ENCODE results near the gene SRGAP1.

Gene SRGAP1

GRCh38 chr12:63907561-63907960 lies 63.1 kb downstream of the SRGAP1 start:
- no peak for DNase-seq (ENCODE audit: low read depth)

- DNase-seq (ENCODE audit: low read depth): no peak
These were observed 65.2 kb downstream of the SRGAP1 start for GRCh38 chr12:63909746-63910145.

- DNase-seq (ENCODE audit: low read depth): no peak
These were observed 66.8 kb downstream of the SRGAP1 start for GRCh38 chr12:63911341-63911740.

- no peak for DNase-seq (ENCODE audit: low read depth)
These were observed 68.2 kb downstream of the SRGAP1 start for GRCh38 chr12:63912651-63913050.

GRCh38 chr12:63913929-63914328 lies 69.4 kb downstream of the SRGAP1 start:
- DNase-seq (ENCODE audit: low read depth): no peak

- no peak for DNase-seq (ENCODE audit: low read depth)
These were observed 70.8 kb downstream of the SRGAP1 start for GRCh38 chr12:63915105-63915800.

GRCh38 chr12:63916561-63917476 lies 72.3 kb downstream of the SRGAP1 start:
- DNase-seq (ENCODE audit: low read depth): no peak

GRCh38 chr12:63917477-63917862 lies 73.0 kb downstream of the SRGAP1 start:
- no peak for DNase-seq (ENCODE audit: low read depth)

GRCh38 chr12:63917864-63918799 lies 73.6 kb downstream of the SRGAP1 start:
- DNase-seq (ENCODE audit: low read depth): no peak

- no peak for DNase-seq (ENCODE audit: low read depth)
These were observed 74.3 kb downstream of the SRGAP1 start for GRCh38 chr12:63918800-63919300.

GRCh38 chr12:63919756-63920155 lies 75.3 kb downstream of the SRGAP1 start:
- no peak for DNase-seq (ENCODE audit: low read depth)

- no peak for DNase-seq (ENCODE audit: low read depth)
These were observed 76.7 kb downstream of the SRGAP1 start for GRCh38 chr12:63921157-63921556.

GRCh38 chr12:63922474-63922873 lies 78.0 kb downstream of the SRGAP1 start:
- DNase-seq (ENCODE audit: low read depth): no peak

GRCh38 chr12:63924781-63925180 lies 80.3 kb downstream of the SRGAP1 start:
- no peak for DNase-seq (ENCODE audit: low read depth)

- DNase-seq (ENCODE audit: low read depth): no peak
These were observed 83.0 kb downstream of the SRGAP1 start for GRCh38 chr12:63927511-63927910.

- no peak for DNase-seq (ENCODE audit: low read depth)
These were observed 83.8 kb downstream of the SRGAP1 start for GRCh38 chr12:63928305-63928704.

GRCh38 chr12:63929426-63929825 lies 84.9 kb downstream of the SRGAP1 start:
- DNase-seq (ENCODE audit: low read depth): no peak

- no peak for DNase-seq (ENCODE audit: low read depth)
These were observed 86.5 kb downstream of the SRGAP1 start for GRCh38 chr12:63930971-63931370.

- no peak for DNase-seq (ENCODE audit: low read depth)
These were observed 87.2 kb downstream of the SRGAP1 start for GRCh38 chr12:63931703-63932102.

GRCh38 chr12:63934936-63935335 lies 90.4 kb downstream of the SRGAP1 start:
- DNase-seq (ENCODE audit: low read depth): no peak

GRCh38 chr12:63935361-63935760 lies 90.9 kb downstream of the SRGAP1 start:
- no peak for DNase-seq (ENCODE audit: low read depth)

All from activated T-cell treated with anti-CD3 and anti-CD28 coated beads for 24 hours (primary cell).